Measurements from ENCODE around the gene HP.
"Not testable (repeated sequence)": the region's sequence is repeated elsewhere in the genome, so short reads cannot be mapped to it uniquely, and the experiment has no call there.

The HP gene

GRCh38 chr16:72051818-72052217 lies 2.5 kb upstream of the HP start:
- Histone ChIP-seq H3K4me3 (ENCODE audit: control insufficient read depth in 1 of 7, extremely low read depth in 1 of 7, insufficient read depth in 4 of 7, low read depth in 2 of 7, low read length in 6 of 7) (no peak overlapping the region), H3K27ac (ENCODE audit: insufficient read depth in 1 of 2, low read depth in 1 of 2, low read length in 2 of 2, poor library complexity in 1 of 2, severe bottlenecking in 2 of 2) (no peak overlapping the region), H3K36me3 (ENCODE audit: control insufficient read depth in 4 of 4, insufficient read depth in 4 of 4, low read length in 3 of 4) (no peaks in the 10 kb centered on the region), H3K27me3 (replicated peaks in 2 of 5; ENCODE audit: control insufficient read depth in 4 of 5, insufficient read depth in 5 of 5, low read length in 4 of 5) (no peaks in the 10 kb centered on the region), H3K4me1 (ENCODE audit: control extremely low read depth in 1 of 4, control insufficient read depth in 4 of 4, insufficient read depth in 4 of 4, low read length in 3 of 4) (peaks cover 0 to 22% (median 5%) of the 10 kb centered on the region in 4 experiments), H3K9me3 (ENCODE audit: control extremely low read depth in 1 of 5, control insufficient read depth in 4 of 5, insufficient read depth in 2 of 5, low read depth in 1 of 5, low read length in 4 of 5) (peaks cover 3 to 14% (median 6%) of the 10 kb centered on the region in 5 experiments)
- POLR2A ChIA-PET: no interaction called here
- CTCF ChIA-PET: no interaction called here
- DNase-seq: peak in 2 of 3 donors; percentile 9 to 21
- 25% methylated on average over 1 of the region's 2 CpGs for WGBS (ENCODE audit: insufficient coverage)

GRCh38 chr16:72055911-72056310 lies 1.6 kb downstream of the HP start:
- H3K27me3 ChIP-seq (replicated peaks in 2 of 5; ENCODE audit: control insufficient read depth in 4 of 5, insufficient read depth in 5 of 5, low read length in 4 of 5): no peaks in the 10 kb centered on the region
- POLR2A ChIA-PET: no interaction called here

GRCh38 chr16:72057313-72057712 lies 3.0 kb downstream of the HP start:
- H3K27ac ChIP-seq (ENCODE audit: insufficient read depth in 1 of 2, low read depth in 1 of 2, low read length in 2 of 2, poor library complexity in 1 of 2, severe bottlenecking in 2 of 2); H3K36me3 ChIP-seq (ENCODE audit: control insufficient read depth in 4 of 4, insufficient read depth in 4 of 4, low read length in 3 of 4); DNase-seq; CTCF ChIA-PET; POLR2A ChIA-PET; H3K9me3 ChIP-seq (ENCODE audit: control extremely low read depth in 1 of 5, control insufficient read depth in 4 of 5, insufficient read depth in 2 of 5, low read depth in 1 of 5, low read length in 4 of 5); H3K27me3 ChIP-seq (replicated peaks in 2 of 5; ENCODE audit: control insufficient read depth in 4 of 5, insufficient read depth in 5 of 5, low read length in 4 of 5); H3K4me3 ChIP-seq (ENCODE audit: control insufficient read depth in 1 of 7, extremely low read depth in 1 of 7, insufficient read depth in 4 of 7, low read depth in 2 of 7, low read length in 6 of 7): not testable (repeated sequence)
- peaks cover 0 to 14% (median 3%) of the 10 kb centered on the region in 4 experiments for H3K4me1 ChIP-seq (ENCODE audit: control extremely low read depth in 1 of 4, control insufficient read depth in 4 of 4, insufficient read depth in 4 of 4, low read length in 3 of 4)
- no CpG with 5 or more reads among the region's 6 CpGs for WGBS (ENCODE audit: insufficient coverage)

More at GRCh38 chr16:72055911-72056310, 1.6 kb downstream of the HP start:
- Histone ChIP-seq H3K36me3 (ENCODE audit: control insufficient read depth in 4 of 4, insufficient read depth in 4 of 4, low read length in 3 of 4) (no peaks in the 10 kb centered on the region), H3K4me3 (ENCODE audit: control insufficient read depth in 1 of 7, extremely low read depth in 1 of 7, insufficient read depth in 4 of 7, low read depth in 2 of 7, low read length in 6 of 7) (no peak overlapping the region), H3K27ac (ENCODE audit: insufficient read depth in 1 of 2, low read depth in 1 of 2, low read length in 2 of 2, poor library complexity in 1 of 2, severe bottlenecking in 2 of 2) (no peak overlapping the region), H3K4me1 (ENCODE audit: control extremely low read depth in 1 of 4, control insufficient read depth in 4 of 4, insufficient read depth in 4 of 4, low read length in 3 of 4) (peaks cover 0 to 18% (median 5%) of the 10 kb centered on the region in 4 experiments), H3K9me3 (ENCODE audit: control extremely low read depth in 1 of 5, control insufficient read depth in 4 of 5, insufficient read depth in 2 of 5, low read depth in 1 of 5, low read length in 4 of 5) (no peaks in the 10 kb centered on the region)
- WGBS (ENCODE audit: insufficient coverage): 100% methylated on average over 2 of the region's 4 CpGs
- CTCF ChIA-PET: interaction anchor here (0.6 kb wide), 1 partner anchor 26 kb away, joined by 4 read pairs; no protein-coding TSS in a partner anchor
- DNase-seq: no peak

GRCh38 chr16:72059060-72059459 lies 4.8 kb downstream of the HP start:
- CTCF ChIA-PET: interaction anchor here (1.4 kb wide), 1 partner anchor 13 kb away, joined by 3 read pairs; no protein-coding TSS in a partner anchor
- H3K36me3 ChIP-seq (ENCODE audit: control insufficient read depth in 4 of 4, insufficient read depth in 4 of 4, low read length in 3 of 4); H3K4me3 ChIP-seq (ENCODE audit: control insufficient read depth in 1 of 7, extremely low read depth in 1 of 7, insufficient read depth in 4 of 7, low read depth in 2 of 7, low read length in 6 of 7); DNase-seq; H3K27ac ChIP-seq (ENCODE audit: insufficient read depth in 1 of 2, low read depth in 1 of 2, low read length in 2 of 2, poor library complexity in 1 of 2, severe bottlenecking in 2 of 2); H3K27me3 ChIP-seq (replicated peaks in 2 of 5; ENCODE audit: control insufficient read depth in 4 of 5, insufficient read depth in 5 of 5, low read length in 4 of 5); H3K9me3 ChIP-seq (ENCODE audit: control extremely low read depth in 1 of 5, control insufficient read depth in 4 of 5, insufficient read depth in 2 of 5, low read depth in 1 of 5, low read length in 4 of 5); H3K4me1 ChIP-seq (ENCODE audit: control extremely low read depth in 1 of 4, control insufficient read depth in 4 of 4, insufficient read depth in 4 of 4, low read length in 3 of 4); POLR2A ChIA-PET: not testable (repeated sequence)
- WGBS (ENCODE audit: insufficient coverage): no CpG with 5 or more reads among the region's 7 CpGs

- H3K27me3 ChIP-seq (replicated peaks in 2 of 5; ENCODE audit: control insufficient read depth in 4 of 5, insufficient read depth in 5 of 5, low read length in 4 of 5): no peaks in the 10 kb centered on the region
- H3K9me3 ChIP-seq (ENCODE audit: control extremely low read depth in 1 of 5, control insufficient read depth in 4 of 5, insufficient read depth in 2 of 5, low read depth in 1 of 5, low read length in 4 of 5): no peaks in the 10 kb centered on the region
- DNase-seq: no peak
- 94% methylated on average over 8 of the region's 9 CpGs for WGBS (ENCODE audit: insufficient coverage)
- CTCF ChIA-PET: interaction anchor here (1.4 kb wide), 1 partner anchor 12 kb away, joined by 3 read pairs; no protein-coding TSS in a partner anchor
- no peaks in the 10 kb centered on the region for H3K36me3 ChIP-seq (ENCODE audit: control insufficient read depth in 4 of 4, insufficient read depth in 4 of 4, low read length in 3 of 4)
- H3K27ac ChIP-seq (ENCODE audit: insufficient read depth in 1 of 2, low read depth in 1 of 2, low read length in 2 of 2, poor library complexity in 1 of 2, severe bottlenecking in 2 of 2): no peak overlapping the region
- no peaks in the 10 kb centered on the region for H3K4me1 ChIP-seq (ENCODE audit: control extremely low read depth in 1 of 4, control insufficient read depth in 4 of 4, insufficient read depth in 4 of 4, low read length in 3 of 4)
- POLR2A ChIA-PET: no interaction called here
- H3K4me3 ChIP-seq (ENCODE audit: control insufficient read depth in 1 of 7, extremely low read depth in 1 of 7, insufficient read depth in 4 of 7, low read depth in 2 of 7, low read length in 6 of 7): no peak overlapping the region
These were observed 6.1 kb downstream of the HP start for GRCh38 chr16:72060405-72060804.

GRCh38 chr16:72061564-72061963 lies 7.3 kb downstream of the HP start:
- WGBS (ENCODE audit: insufficient coverage): 100% methylated on average over 1 of the region's 1 CpG
- Histone ChIP-seq H3K9me3 (ENCODE audit: control extremely low read depth in 1 of 5, control insufficient read depth in 4 of 5, insufficient read depth in 2 of 5, low read depth in 1 of 5, low read length in 4 of 5) (no peaks in the 10 kb centered on the region), H3K27ac (ENCODE audit: insufficient read depth in 1 of 2, low read depth in 1 of 2, low read length in 2 of 2, poor library complexity in 1 of 2, severe bottlenecking in 2 of 2) (no peak overlapping the region), H3K36me3 (ENCODE audit: control insufficient read depth in 4 of 4, insufficient read depth in 4 of 4, low read length in 3 of 4) (no peaks in the 10 kb centered on the region), H3K4me1 (ENCODE audit: control extremely low read depth in 1 of 4, control insufficient read depth in 4 of 4, insufficient read depth in 4 of 4, low read length in 3 of 4) (no peaks in the 10 kb centered on the region), H3K27me3 (replicated peaks in 2 of 5; ENCODE audit: control insufficient read depth in 4 of 5, insufficient read depth in 5 of 5, low read length in 4 of 5) (no peaks in the 10 kb centered on the region), H3K4me3 (ENCODE audit: control insufficient read depth in 1 of 7, extremely low read depth in 1 of 7, insufficient read depth in 4 of 7, low read depth in 2 of 7, low read length in 6 of 7) (no peak overlapping the region)
- DNase-seq: no peak
- ChIA-PET POLR2A (no interaction called here), CTCF (no interaction called here)

GRCh38 chr16:72064361-72064894 lies 10.1 kb downstream of the HP start:
- ChIA-PET CTCF (interaction anchor here (1.0 kb wide), 1 partner anchor 34 kb away, joined by 3 read pairs; no protein-coding TSS in a partner anchor), POLR2A (no interaction called here)
- 96% methylated on average over 10 of the region's 10 CpGs for WGBS (ENCODE audit: insufficient coverage)
- Histone ChIP-seq H3K36me3 (ENCODE audit: control insufficient read depth in 4 of 4, insufficient read depth in 4 of 4, low read length in 3 of 4) (no peaks in the 10 kb centered on the region), H3K4me1 (ENCODE audit: control extremely low read depth in 1 of 4, control insufficient read depth in 4 of 4, insufficient read depth in 4 of 4, low read length in 3 of 4) (no peaks in the 10 kb centered on the region), H3K9me3 (ENCODE audit: control extremely low read depth in 1 of 5, control insufficient read depth in 4 of 5, insufficient read depth in 2 of 5, low read depth in 1 of 5, low read length in 4 of 5) (no peaks in the 10 kb centered on the region), H3K4me3 (ENCODE audit: control insufficient read depth in 1 of 7, extremely low read depth in 1 of 7, insufficient read depth in 4 of 7, low read depth in 2 of 7, low read length in 6 of 7) (no peak overlapping the region), H3K27me3 (replicated peaks in 2 of 5; ENCODE audit: control insufficient read depth in 4 of 5, insufficient read depth in 5 of 5, low read length in 4 of 5) (no peaks in the 10 kb centered on the region), H3K27ac (ENCODE audit: insufficient read depth in 1 of 2, low read depth in 1 of 2, low read length in 2 of 2, poor library complexity in 1 of 2, severe bottlenecking in 2 of 2) (no peak overlapping the region)
- no peak for DNase-seq

Data from common myeloid progenitor, CD34-positive (primary cell).